Fibroblast of peridontal ligament (primary cell): Measurements from ENCODE around the gene RGS6.
A peak's percentile ranks its signal among the peaks of the same experiment; 100 is the strongest.

Source experiments
- DNase-seq: peaks from one replicate; pipeline ENCODE4 v3.0.0-alpha.2; 2010; ENCODE audit errors: extremely low read depth

Gene RGS6

GRCh38 chr14:72013721-72014345 is 81.6 kb downstream of the RGS6 start:
- no peak for DNase-seq

GRCh38 chr14:72014486-72014885 is 82.3 kb downstream of the RGS6 start:
- no peak for DNase-seq

GRCh38 chr14:72017290-72017689 is 85.1 kb downstream of the RGS6 start:
- no peak for DNase-seq

- DNase-seq: no peak
Measured at GRCh38 chr14:72023128-72024042, 91.2 kb downstream of the RGS6 start.

- DNase-seq: peak; percentile 1
Measured at GRCh38 chr14:72024043-72024407, 91.8 kb downstream of the RGS6 start.

- DNase-seq: no peak
Measured at GRCh38 chr14:72024504-72024903, 92.3 kb downstream of the RGS6 start.

- no peak for DNase-seq
Measured at GRCh38 chr14:72026536-72026935, 94.3 kb downstream of the RGS6 start.

- DNase-seq: no peak
Measured at GRCh38 chr14:72027061-72027460, 94.8 kb downstream of the RGS6 start.

- no peak for DNase-seq
Measured at GRCh38 chr14:72033365-72033764, 101.1 kb downstream of the RGS6 start.

GRCh38 chr14:72040528-72040927 is 108.3 kb downstream of the RGS6 start:
- no peak for DNase-seq

GRCh38 chr14:72045271-72045670 is 113.0 kb downstream of the RGS6 start:
- no peak for DNase-seq

GRCh38 chr14:72045885-72046284 is 113.7 kb downstream of the RGS6 start:
- DNase-seq: no peak

GRCh38 chr14:72049462-72049861 is 117.2 kb downstream of the RGS6 start:
- DNase-seq: no peak

GRCh38 chr14:72052356-72052755 is 120.1 kb downstream of the RGS6 start:
- no peak for DNase-seq

GRCh38 chr14:72053651-72054050 is 121.4 kb downstream of the RGS6 start:
- no peak for DNase-seq

- no peak for DNase-seq
Measured at GRCh38 chr14:72054911-72055310, 122.7 kb downstream of the RGS6 start.

- DNase-seq: no peak
Measured at GRCh38 chr14:72057701-72058285, 125.6 kb downstream of the RGS6 start.

- no peak for DNase-seq
Measured at GRCh38 chr14:72060460-72060859, 128.2 kb downstream of the RGS6 start.

GRCh38 chr14:72060917-72061316 is 128.7 kb downstream of the RGS6 start:
- DNase-seq: no peak

GRCh38 chr14:72061718-72062117 is 129.5 kb downstream of the RGS6 start:
- no peak for DNase-seq

GRCh38 chr14:72063761-72064282 is 131.6 kb downstream of the RGS6 start:
- no peak for DNase-seq

GRCh38 chr14:72064501-72064900 is 132.3 kb downstream of the RGS6 start:
- DNase-seq: no peak

GRCh38 chr14:72070458-72070857 is 138.2 kb downstream of the RGS6 start:
- no peak for DNase-seq
